HepG2 (cell line): ENCODE data around the gene COA3. TPM values are rescaled to one million over a fixed set of nuclear protein-coding genes. Genes with fewer than 3 reads are reported as not detected.

Experiments used
- CAMTA2 ChIP-seq: sonication (generic); formaldehyde crosslinking; IDR thresholded peaks from 2 replicates; pipeline ENCODE4 v1.4.0; 2020; ENCODE audit warnings: mild to moderate bottlenecking, missing genetic modification reagents, borderline replicate concordance
- CREM ChIP-seq, 2 experiments: sonication (generic) in 1 of 2; formaldehyde crosslinking in 1 of 2; IDR thresholded peaks; 2 replicates each; pipeline versions ENCODE4 v1.4.0 to v1.6.1; 2016 to 2020; ENCODE audit warnings: antibody characterized with exemption in 1 of 2, mild to moderate bottlenecking in 1 of 2, missing genetic modification reagents in 1 of 2
- GRHL1 ChIP-seq: sonication (generic); formaldehyde crosslinking; conservative IDR thresholded peaks from 2 replicates; pipeline ENCODE4 v1.8.0; 2022; ENCODE audit warnings: missing genetic modification reagents
- HNF4A ChIP-seq: sonication (generic); formaldehyde crosslinking; IDR thresholded peaks from 2 replicates; pipeline ENCODE4 v1.4.0; 2020; ENCODE audit warnings: missing genetic modification reagents
- MXD4 ChIP-seq: IDR thresholded peaks from 2 replicates; pipeline ENCODE4 v1.6.1; 2016; ENCODE audit warnings: mild to moderate bottlenecking, missing biosample characterization, missing genetic modification reagents
- PBX3 ChIP-seq: sonication (generic); formaldehyde crosslinking; IDR thresholded peaks from 2 replicates; pipeline ENCODE4 v1.8.1; 2023; ENCODE audit warnings: missing genetic modification reagents, inconsistent platforms, borderline replicate concordance
- RCOR2 ChIP-seq: IDR thresholded peaks from 2 replicates; pipeline ENCODE4 v1.6.1; 2016; ENCODE audit warnings: missing biosample characterization, missing genetic modification reagents
- SOX5 ChIP-seq: IDR thresholded peaks from 2 replicates; pipeline ENCODE4 v1.6.1; 2016; ENCODE audit warnings: borderline replicate concordance
- ZBTB3 ChIP-seq: sonication (generic); formaldehyde crosslinking; IDR thresholded peaks from 2 replicates; pipeline ENCODE4 v1.4.0; 2020; ENCODE audit warnings: low read depth, mild to moderate bottlenecking, moderate library complexity, missing genetic modification reagents, borderline replicate concordance
- ZMAT3 ChIP-seq: sonication (generic); formaldehyde crosslinking; conservative IDR thresholded peaks from 2 replicates; pipeline ENCODE4 v1.7.0; 2021; ENCODE audit warnings: missing genetic modification reagents
- ZNF124 ChIP-seq: sonication (generic); formaldehyde crosslinking; IDR thresholded peaks from 2 replicates; pipeline ENCODE4 v1.4.0; 2020; ENCODE audit warnings: missing genetic modification reagents
- ZNF20 ChIP-seq: sonication (generic); formaldehyde crosslinking; IDR thresholded peaks from 2 replicates; pipeline ENCODE4 v1.4.0; 2020; ENCODE audit warnings: mild to moderate bottlenecking, moderate library complexity, missing genetic modification reagents
- ZNF281 ChIP-seq: sonication (generic); formaldehyde crosslinking; IDR thresholded peaks from 2 replicates; pipeline ENCODE4 v1.4.0; 2020; ENCODE audit warnings: missing genetic modification reagents, borderline replicate concordance
- ZNF354B ChIP-seq: sonication (generic); formaldehyde crosslinking; IDR thresholded peaks from 2 replicates; pipeline ENCODE4 v1.8.0; 2022; ENCODE audit warnings: mild to moderate bottlenecking, missing genetic modification reagents
- ZNF569 ChIP-seq: sonication (generic); formaldehyde crosslinking; IDR thresholded peaks from 2 replicates; pipeline ENCODE4 v1.5.0; 2020; ENCODE audit warnings: mild to moderate bottlenecking, missing genetic modification reagents, moderate library complexity, borderline replicate concordance
- ZNF660 ChIP-seq: sonication (generic); formaldehyde crosslinking; IDR thresholded peaks from 2 replicates; pipeline ENCODE4 v1.5.1; 2020; ENCODE audit warnings: mild to moderate bottlenecking, low read depth, missing genetic modification reagents, borderline replicate concordance
- polyA plus RNA-seq, 8 experiments: library from polyadenylated mRNA; depleted of rRNA in 3 of 8; stranded (reverse) in 7 of 8; unstranded in 1 of 8; fragments of >200 nt; fragmentation: Illumina TruSeq in 4 of 8; extraction: Trizol in 4 of 8; gene quantifications; 2 replicates each; pipeline versions ENCODE4 v1.2.1 to v1.2.3, GENCODE V29; 2011 to 2016; ENCODE audit warnings: low read depth in 4 of 8, missing spikeins in 1 of 8, mixed read lengths in 1 of 8; ENCODE audit not compliant: insufficient read depth in 1 of 8
- total RNA-seq, 5 experiments: library from RNA; depleted of rRNA; stranded (reverse); fragments of >200 nt; fragmentation: Illumina TruSeq; extraction: Trizol; gene quantifications; 2 replicates each; pipeline ENCODE4 v1.2.3, GENCODE V29; 2016; ENCODE audit warnings: low read depth in 1 of 5
- TF ChIP-seq, protein P1 (sequence below): sonication (generic); formaldehyde crosslinking; IDR thresholded peaks from 2 replicates; pipeline ENCODE4 v1.4.0; 2020; ENCODE audit warnings: mild to moderate bottlenecking, low read depth, missing genetic modification reagents
- TF ChIP-seq, protein P2 (sequence below): sonication (generic); formaldehyde crosslinking; IDR thresholded peaks from 2 replicates; pipeline ENCODE4 v1.4.0; 2020; ENCODE audit warnings: missing genetic modification reagents
- TF ChIP-seq, protein P3 (sequence below): sonication (generic); formaldehyde crosslinking; IDR thresholded peaks from 2 replicates; pipeline ENCODE4 v1.4.0; 2020; ENCODE audit warnings: missing genetic modification reagents, low read depth, mild to moderate bottlenecking, borderline replicate concordance

The COA3 gene
- total and polyA plus RNA-seq, 2 of the 13 experiments (the other 11 are each of a cell fraction or from before 2014, with no cell fraction given), result 133 to 202 TPM

DNA sequence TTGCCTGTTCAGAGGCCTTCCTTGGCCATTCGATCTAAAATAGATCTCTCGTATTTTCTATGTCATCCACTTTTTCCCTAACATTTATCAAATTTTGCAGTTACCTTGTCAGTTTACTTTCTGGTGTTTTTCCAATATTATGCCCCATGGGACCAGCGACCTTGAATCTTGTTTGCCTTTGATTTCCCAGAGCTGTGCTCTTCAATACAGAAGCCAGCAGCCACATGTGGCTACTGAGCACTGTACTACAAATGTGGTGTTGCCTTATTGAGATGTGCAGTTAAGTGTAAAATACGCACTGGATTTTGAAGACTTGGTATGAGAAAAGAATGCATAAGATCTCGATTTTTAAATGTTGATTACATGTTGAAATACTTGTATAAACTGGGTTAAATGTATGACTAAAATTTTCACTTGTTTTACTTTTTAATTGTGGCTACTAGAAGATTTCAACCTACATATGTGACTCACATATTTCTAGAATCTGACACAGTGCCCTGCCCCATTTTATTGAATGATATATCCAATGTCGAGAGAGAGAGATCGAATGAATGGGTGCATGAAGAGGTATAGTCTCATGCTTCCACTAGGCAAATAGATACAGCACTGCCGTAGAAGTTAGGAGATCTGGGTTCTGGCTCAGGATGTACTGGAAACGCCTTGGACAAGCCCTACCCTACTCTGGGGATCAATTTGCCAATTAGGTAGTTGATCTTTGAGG lies 33.9 kb upstream of the COA3 start (continued):
- TF ChIP-seq HNF4A, result peak; percentile 59
- TF ChIP-seq, protein P1, sequence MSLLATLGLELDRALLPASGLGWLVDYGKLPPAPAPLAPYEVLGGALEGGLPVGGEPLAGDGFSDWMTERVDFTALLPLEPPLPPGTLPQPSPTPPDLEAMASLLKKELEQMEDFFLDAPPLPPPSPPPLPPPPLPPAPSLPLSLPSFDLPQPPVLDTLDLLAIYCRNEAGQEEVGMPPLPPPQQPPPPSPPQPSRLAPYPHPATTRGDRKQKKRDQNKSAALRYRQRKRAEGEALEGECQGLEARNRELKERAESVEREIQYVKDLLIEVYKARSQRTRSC (CRISPR knock-in tag), result no peak
- TF ChIP-seq ZMAT3, result no peak
- no peak for TF ChIP-seq GRHL1 (CRISPR knock-in tag)
- TF ChIP-seq ZNF20 (CRISPR knock-in tag), result no peak
- no peak for TF ChIP-seq ZNF124 (CRISPR knock-in tag)
- no peak for TF ChIP-seq ZNF569 (CRISPR knock-in tag)
- TF ChIP-seq CREM (IDR thresholded peaks at IDR 0.05), result no peak
- TF ChIP-seq CREM (CRISPR knock-in tag; IDR thresholded peaks at IDR 0.05), result no peak
- TF ChIP-seq RCOR2 (CRISPR knock-in tag), result no peak
- TF ChIP-seq ZNF354B, result 0 out of 2 replicates have a peak, but pooled peaks have one; percentile 75
- TF ChIP-seq, protein P2, sequence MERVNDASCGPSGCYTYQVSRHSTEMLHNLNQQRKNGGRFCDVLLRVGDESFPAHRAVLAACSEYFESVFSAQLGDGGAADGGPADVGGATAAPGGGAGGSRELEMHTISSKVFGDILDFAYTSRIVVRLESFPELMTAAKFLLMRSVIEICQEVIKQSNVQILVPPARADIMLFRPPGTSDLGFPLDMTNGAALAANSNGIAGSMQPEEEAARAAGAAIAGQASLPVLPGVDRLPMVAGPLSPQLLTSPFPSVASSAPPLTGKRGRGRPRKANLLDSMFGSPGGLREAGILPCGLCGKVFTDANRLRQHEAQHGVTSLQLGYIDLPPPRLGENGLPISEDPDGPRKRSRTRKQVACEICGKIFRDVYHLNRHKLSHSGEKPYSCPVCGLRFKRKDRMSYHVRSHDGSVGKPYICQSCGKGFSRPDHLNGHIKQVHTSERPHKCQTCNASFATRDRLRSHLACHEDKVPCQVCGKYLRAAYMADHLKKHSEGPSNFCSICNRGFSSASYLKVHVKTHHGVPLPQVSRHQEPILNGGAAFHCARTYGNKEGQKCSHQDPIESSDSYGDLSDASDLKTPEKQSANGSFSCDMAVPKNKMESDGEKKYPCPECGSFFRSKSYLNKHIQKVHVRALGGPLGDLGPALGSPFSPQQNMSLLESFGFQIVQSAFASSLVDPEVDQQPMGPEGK (CRISPR knock-in tag), result peak; percentile 44; the same call in 1 of the 2 replicates
- TF ChIP-seq, protein P3, sequence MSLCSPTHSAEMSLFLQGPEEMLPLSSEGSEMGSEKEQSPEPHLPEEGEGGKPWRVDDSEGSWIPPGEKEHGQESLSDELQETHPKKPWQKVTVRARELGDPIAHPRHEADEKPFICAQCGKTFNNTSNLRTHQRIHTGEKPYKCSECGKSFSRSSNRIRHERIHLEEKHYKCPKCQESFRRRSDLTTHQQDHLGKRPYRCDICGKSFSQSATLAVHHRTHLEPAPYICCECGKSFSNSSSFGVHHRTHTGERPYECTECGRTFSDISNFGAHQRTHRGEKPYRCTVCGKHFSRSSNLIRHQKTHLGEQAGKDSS, result peak; percentile 93
- 0 out of 2 replicates have a peak, but pooled peaks have one; percentile 26 for TF ChIP-seq PBX3 (CRISPR knock-in tag)
- TF ChIP-seq ZBTB3 (CRISPR knock-in tag), result no peak
- TF ChIP-seq ZNF281 (CRISPR knock-in tag), result no peak
- no peak for TF ChIP-seq CAMTA2 (CRISPR knock-in tag)
- TF ChIP-seq SOX5 (CRISPR knock-in tag), result no peak
- TF ChIP-seq MXD4 (CRISPR knock-in tag), result no peak
- no peak for TF ChIP-seq ZNF660 (CRISPR knock-in tag)
